H1 (cell line): Measurements from ENCODE around the gene DERL2. TPM values are rescaled to one million over a fixed set of nuclear protein-coding genes. Genes with fewer than 3 reads are reported as not detected.

ENCODE experiments used
- CTCF ChIA-PET: fragments of 300-600 bp; sonication (Branson Sonifier 250); formaldehyde crosslinking; loops from one replicate; lab custom pipeline; 2021; ENCODE audit not compliant: partially characterized antibody; lab: Charles Lee
- POLR2A ChIA-PET: fragments of 300-600 bp; sonication (Branson Sonifier 250); formaldehyde crosslinking; loops from one replicate; lab custom pipeline; 2021; ENCODE audit warnings: inconsistent platforms; ENCODE audit not compliant: partially characterized antibody; lab: Charles Lee
- DNase-seq, 2 experiments: peaks; one replicate each; pipeline versions ENCODE4 v3.0.0 to v3.0.0-alpha.2; 2010 to 2022; ENCODE audit warnings: low spot score in 2 of 2, low read depth in 1 of 2, mixed read lengths in 1 of 2
- FAIRE-seq: peaks from 2 replicates; lab custom pipeline; 2011; peaks lifted over from hg19 to GRCh38; lab: Jason Lieb, UNC
- H2AFZ ChIP-seq: 2 replicates; pipeline ENCODE4 v1.8.1; 2012; ENCODE audit warnings: low read length, inconsistent platforms
- H2AK5ac ChIP-seq: 2 replicates; pipeline ENCODE4 v1.6.1; 2013; ENCODE audit warnings: low read depth, low read length
- H2BK120ac ChIP-seq: replicated peaks from 2 replicates; pipeline ENCODE3; 2013; ENCODE audit warnings: low read depth, low read length, inconsistent platforms
- H2BK12ac ChIP-seq: 2 replicates; pipeline ENCODE4 v1.6.1; 2013; ENCODE audit warnings: low read depth, low read length
- H2BK15ac ChIP-seq: 2 replicates; pipeline ENCODE4 v1.6.1; 2013; ENCODE audit warnings: low read length
- H2BK20ac ChIP-seq: 2 replicates; pipeline ENCODE4 v1.6.1; 2013; ENCODE audit warnings: low read length
- H2BK5ac ChIP-seq: 2 replicates; pipeline ENCODE4 v1.6.1; 2013; ENCODE audit warnings: low read depth, low read length
- H3K14ac ChIP-seq: 2 replicates; pipeline ENCODE4 v1.6.1; 2013; ENCODE audit warnings: inconsistent platforms; ENCODE audit not compliant: insufficient read length
- H3K18ac ChIP-seq: 2 replicates; pipeline ENCODE4 v1.6.1; 2013; ENCODE audit warnings: low read length; ENCODE audit errors: extremely low read depth
- H3K23ac ChIP-seq: 2 replicates; pipeline ENCODE4 v1.6.1; 2013; ENCODE audit warnings: inconsistent platforms; ENCODE audit not compliant: insufficient read length
- H3K23me2 ChIP-seq: 2 replicates; pipeline ENCODE4 v1.6.1; 2013; ENCODE audit warnings: low read depth, low read length
- H3K27ac ChIP-seq: 2 replicates; pipeline ENCODE4 v1.6.1; 2011; ENCODE audit warnings: low read depth, low read length, inconsistent platforms
- H3K27me3 ChIP-seq, 4 experiments: replicated peaks in 1 of 4; 1 replicate in 1 of 4; 2 replicates in 3 of 4; pipeline versions ENCODE4 v1.6.1 to v1.8.1; 2011 to 2013; ENCODE audit warnings: low read length in 3 of 4, mild to moderate bottlenecking in 3 of 4, inconsistent platforms in 2 of 4, mixed read lengths in 2 of 4, moderate library complexity in 1 of 4; ENCODE audit not compliant: control insufficient read depth in 3 of 4, insufficient read depth in 3 of 4; ENCODE audit errors: extremely low read depth in 1 of 4
- H3K36me3 ChIP-seq, 4 experiments: 2 replicates each; pipeline versions ENCODE4 v1.6.1 to v1.8.1; 2011 to 2013; ENCODE audit warnings: mild to moderate bottlenecking in 4 of 4, low read length in 3 of 4, moderate library complexity in 2 of 4, control low read depth in 1 of 4, inconsistent platforms in 1 of 4; ENCODE audit not compliant: insufficient read depth in 4 of 4, control insufficient read depth in 2 of 4
- H3K4ac ChIP-seq: replicated peaks from 2 replicates; pipeline ENCODE3; 2013; ENCODE audit warnings: low read length, low read depth, mixed read lengths, inconsistent platforms; ENCODE audit not compliant: insufficient read length
- H3K4me1 ChIP-seq, 4 experiments: replicated peaks in 1 of 4; 1 replicate in 1 of 4; 2 replicates in 3 of 4; pipeline versions ENCODE4 v1.6.1 to v1.8.1; 2011 to 2013; ENCODE audit warnings: low read length in 3 of 4, inconsistent platforms in 2 of 4, mixed read lengths in 1 of 4; ENCODE audit not compliant: insufficient read depth in 4 of 4, control insufficient read depth in 3 of 4
- H3K4me2 ChIP-seq, 2 experiments: 2 replicates each; pipeline versions ENCODE4 v1.6.1 to v1.8.1; 2011 to 2013; ENCODE audit warnings: low read depth in 2 of 2, low read length in 2 of 2, control low read depth in 1 of 2, inconsistent platforms in 1 of 2, mild to moderate bottlenecking in 1 of 2; ENCODE audit not compliant: insufficient read depth in 1 of 2
- H3K4me3 ChIP-seq, 4 experiments: fragments of 200-600, 300-600 bp in 1 of 4; sonication (generic), shearing (Covaris generic), sonication (Bioruptor Twin) in 1 of 4; 2 replicates each; pipeline versions ENCODE4 v1.5.1 to v1.8.1; 2011 to 2016; ENCODE audit warnings: low read length in 4 of 4, low read depth in 3 of 4, control low read depth in 2 of 4, inconsistent platforms in 2 of 4, mild to moderate bottlenecking in 2 of 4, mixed read lengths in 1 of 4, moderate library complexity in 1 of 4; ENCODE audit not compliant: insufficient read depth in 2 of 4; ENCODE audit errors: extremely low read depth in 1 of 4
- H3K56ac ChIP-seq: replicated peaks from 2 replicates; pipeline ENCODE3; 2013; ENCODE audit warnings: low read depth, mild to moderate bottlenecking, mixed read lengths, low read length, inconsistent platforms; ENCODE audit not compliant: insufficient read length
- H3K79me1 ChIP-seq: 2 replicates; pipeline ENCODE4 v1.6.1; 2013; ENCODE audit warnings: low read depth, low read length, control low read depth
- H3K79me2 ChIP-seq, 2 experiments: 2 replicates each; pipeline versions ENCODE4 v1.6.1 to v1.8.1; 2012 to 2013; ENCODE audit warnings: low read length in 2 of 2, mild to moderate bottlenecking in 2 of 2, inconsistent platforms in 1 of 2; ENCODE audit not compliant: insufficient read depth in 2 of 2, control insufficient read depth in 1 of 2
- H3K9ac ChIP-seq, 4 experiments: replicated peaks in 1 of 4; 1 replicate in 1 of 4; 2 replicates in 3 of 4; pipeline versions ENCODE4 v1.6.1 to v1.8.1; 2011 to 2013; ENCODE audit warnings: low read depth in 3 of 4, low read length in 3 of 4, control low read depth in 2 of 4, mild to moderate bottlenecking in 2 of 4, moderate library complexity in 2 of 4, inconsistent platforms in 1 of 4; ENCODE audit errors: extremely low read depth in 1 of 4
- H3K9me3 ChIP-seq, 2 experiments: 2 replicates each; pipeline versions ENCODE4 v1.6.1 to v1.8.1; 2012 to 2013; ENCODE audit warnings: mild to moderate bottlenecking in 2 of 2, moderate library complexity in 2 of 2, control low read depth in 1 of 2, inconsistent platforms in 1 of 2, low read depth in 1 of 2, low read length in 1 of 2, mixed read lengths in 1 of 2; ENCODE audit not compliant: insufficient read depth in 2 of 2
- H4K20me1 ChIP-seq, 2 experiments: replicated peaks in 1 of 2; 2 replicates each; pipeline versions ENCODE3 to v1.8.1; 2011 to 2013; ENCODE audit warnings: inconsistent platforms in 2 of 2, low read length in 2 of 2, mild to moderate bottlenecking in 1 of 2; ENCODE audit not compliant: insufficient read depth in 2 of 2, control insufficient read depth in 1 of 2
- H4K5ac ChIP-seq: 2 replicates; pipeline ENCODE4 v1.6.1; 2013; ENCODE audit warnings: low read length, low read depth, mixed read lengths, inconsistent platforms; ENCODE audit not compliant: insufficient read length
- H4K8ac ChIP-seq: 2 replicates; pipeline ENCODE4 v1.8.0; 2013; ENCODE audit warnings: mild to moderate bottlenecking, moderate library complexity, low read length, inconsistent platforms; ENCODE audit not compliant: insufficient read depth; ENCODE audit errors: extremely low read depth
- H4K91ac ChIP-seq: replicated peaks from 2 replicates; pipeline ENCODE3; 2013; ENCODE audit warnings: low read length, mixed read lengths, inconsistent platforms; ENCODE audit not compliant: insufficient read length
- EZH2 ChIP-seq: fragments of 200-600 bp; sonication (generic); IDR thresholded peaks from 2 replicates; pipeline ENCODE4 v1.7.1; 2012; ENCODE audit warnings: low read depth, mild to moderate bottlenecking, moderate library complexity, low read length, inconsistent platforms; ENCODE audit not compliant: severe bottlenecking
- GABPA ChIP-seq: IDR thresholded peaks from 2 replicates; pipeline ENCODE4 v1.6.1; 2011; ENCODE audit warnings: mild to moderate bottlenecking, low read length, moderate library complexity, borderline replicate concordance; ENCODE audit not compliant: insufficient read depth
- GTF2F1 ChIP-seq: IDR thresholded peaks from 2 replicates; pipeline ENCODE4 v1.6.1; 2012; ENCODE audit warnings: low read depth, low read length, improper control_type of control experiment, borderline replicate concordance
- MAFK ChIP-seq: IDR thresholded peaks from 2 replicates; pipeline ENCODE4 v1.6.1; 2012; ENCODE audit warnings: low read depth, mild to moderate bottlenecking, improper control_type of control experiment, low read length
- NRF1 ChIP-seq: IDR thresholded peaks from 2 replicates; pipeline ENCODE4 v1.6.1; 2011; ENCODE audit warnings: mild to moderate bottlenecking, low read depth, low read length, improper control_type of control experiment
- POLR2AphosphoS5 ChIP-seq: IDR thresholded peaks from 2 replicates; pipeline ENCODE4 v1.6.1; 2011; ENCODE audit warnings: low read depth, low read length
- RAD21 ChIP-seq, 2 experiments: IDR thresholded peaks in 1 of 2; conservative IDR thresholded peaks in 1 of 2; 2 replicates each; pipeline ENCODE4 v1.6.1; 2011; ENCODE audit warnings: low read depth in 2 of 2, low read length in 2 of 2, improper control_type of control experiment in 1 of 2, inconsistent platforms in 1 of 2, mild to moderate bottlenecking in 1 of 2, moderate library complexity in 1 of 2
- RXRA ChIP-seq: IDR thresholded peaks from 2 replicates; pipeline ENCODE4 v1.6.1; 2011; ENCODE audit warnings: low read depth, mild to moderate bottlenecking, low read length, moderate library complexity; ENCODE audit not compliant: insufficient read depth
- WGBS, 2 experiments: shearing (Covaris generic) in 1 of 2; methylation state at CpG; one replicate each; pipeline versions ENCODE4 v1.1.6 to v1.1.7; 2013 to 2015; ENCODE audit warnings: low lambda C conversion rate in 2 of 2, mixed read lengths in 2 of 2, inconsistent platforms in 1 of 2, low coverage in 1 of 2, missing lambda C conversion rate in 1 of 2; ENCODE audit not compliant: insufficient replicate concordance in 2 of 2, insufficient coverage in 1 of 2, insufficient read length in 1 of 2; ENCODE audit errors: extremely low coverage in 1 of 2, missing lambda C conversion rate in 1 of 2; 5-methylcytosine and 5-hydroxymethylcytosine counted together
- polyA plus RNA-seq, 7 experiments: library from polyadenylated mRNA; depleted of rRNA in 3 of 7; stranded (reverse) in 5 of 7; unstranded in 2 of 7; fragments of >200 nt in 5 of 7; fragments of 200-250 nt in 2 of 7; gene quantifications; 1 replicate in 5 of 7; 2 replicates in 1 of 7; 4 replicates in 1 of 7; pipeline versions ENCODE4 v1.2.1 to v1.2.3, GENCODE V29; 2011 to 2013; ENCODE audit warnings: missing spikeins in 2 of 7, mixed read lengths in 2 of 7
- total RNA-seq: library from RNA; stranded (reverse); fragmentation: NEBNext Ultra II Directional; extraction: Animal tissue kit (Norgen Biotek cat#: 25700); gene quantifications from 2 replicates; pipeline ENCODE4 v1.2.1, GENCODE V29; 2021
- TF ChIP-seq, protein P1 (sequence below): IDR thresholded peaks from 2 replicates; pipeline ENCODE4 v1.6.1; 2012; ENCODE audit warnings: low read length, inconsistent platforms

The DERL2 gene
- total and polyA plus RNA-seq, 2 of the 8 experiments (the other 6 are each of a cell fraction or from before 2014, with no cell fraction given): 55.3 to 58.4 TPM

DNA sequence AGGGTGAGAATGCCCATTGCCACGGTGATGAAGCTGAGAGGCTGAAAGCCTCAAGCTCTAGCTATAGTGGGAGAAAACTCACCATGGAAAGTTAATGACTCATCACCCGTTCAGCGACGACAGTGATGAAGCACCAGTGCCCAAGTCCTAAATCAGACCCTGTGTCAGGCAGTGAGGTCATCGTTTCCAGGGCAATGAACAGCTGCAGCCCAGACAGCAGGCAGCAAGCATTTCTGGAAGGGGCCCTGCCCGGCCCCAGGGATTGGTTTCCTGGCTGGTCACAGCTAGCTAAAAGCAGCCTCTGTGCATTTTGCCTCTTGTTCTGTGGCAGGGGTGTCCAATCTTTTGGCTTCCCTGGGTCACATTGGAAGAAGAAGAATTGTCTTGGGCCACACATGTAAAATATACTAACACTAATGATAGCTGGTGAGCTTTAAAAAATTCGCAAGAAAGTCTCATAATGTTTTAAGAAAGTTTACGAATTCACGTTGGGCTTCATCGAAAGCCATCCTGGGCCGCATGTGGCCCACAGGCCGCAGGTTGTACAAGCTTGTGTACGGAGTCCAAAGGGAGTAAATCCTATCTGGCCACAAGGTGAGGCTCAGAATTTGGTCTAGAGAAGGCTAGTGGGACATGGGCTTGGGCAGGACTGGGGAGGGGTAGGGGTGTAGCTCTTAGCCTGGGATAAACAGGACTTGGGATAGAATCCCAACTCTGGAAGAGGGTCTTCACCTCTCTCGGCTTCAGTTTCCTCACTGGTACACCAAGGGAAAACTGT, 41.0 kb upstream of the DERL2 start:
- no peak overlapping the region for H2BK5ac ChIP-seq
- FAIRE-seq (no peak), DNase-seq (no peak)
- no peak overlapping the region for H3K23ac ChIP-seq
- no peak overlapping the region for H2BK120ac ChIP-seq
- H3K18ac ChIP-seq: no peak overlapping the region
- no peaks in the 10 kb centered on the region for H4K20me1 ChIP-seq
- H3K9ac ChIP-seq: no peak overlapping the region
- no peaks in the 10 kb centered on the region for H3K36me3 ChIP-seq
- no peak overlapping the region for H4K91ac ChIP-seq
- no peak overlapping the region for H3K56ac ChIP-seq
- ChIA-PET POLR2A (interaction anchor here (1.3 to 1.7 kb wide), 3 partner anchors 14 to 41 kb away, joined by 3 to 5 read pairs (median 3); partner anchors contain the start of genes DERL2 and MIS12), CTCF (interaction anchor here (0.8 to 1.4 kb wide), 4 partner anchors 11 to 178 kb away, joined by 3 read pairs; no protein-coding TSS in a partner anchor)
- H3K4ac ChIP-seq: no peak overlapping the region
- H3K79me2 ChIP-seq: no peaks in the 10 kb centered on the region
- H3K27ac ChIP-seq: no peak overlapping the region
- no peak overlapping the region for H4K8ac ChIP-seq
- no peaks in the 10 kb centered on the region; the same call in 1 of the 2 replicates for H3K23me2 ChIP-seq
- H2BK12ac ChIP-seq: no peak overlapping the region
- 96% methylated on average over 14 of the region's 14 CpGs; no CpG with 5 or more reads in 1 of the 2 experiments for WGBS, 2 experiments
- H2AK5ac ChIP-seq: no peak overlapping the region
- no peaks in the 10 kb centered on the region for H3K27me3 ChIP-seq
- H2BK20ac ChIP-seq: no peak overlapping the region
- no peak overlapping the region for H2BK15ac ChIP-seq
- H3K4me2 ChIP-seq: no peak overlapping the region
- H3K9me3 ChIP-seq: no peaks in the 10 kb centered on the region
- H3K4me1 ChIP-seq: no peaks in the 10 kb centered on the region; a peak in 2 of 7 replicates
- H4K5ac ChIP-seq: no peak overlapping the region
- no peak overlapping the region for H3K4me3 ChIP-seq
- H2AFZ ChIP-seq: no peak overlapping the region
- no peak overlapping the region for H3K14ac ChIP-seq
- no peaks in the 10 kb centered on the region for H3K79me1 ChIP-seq
- TF ChIP-seq POLR2AphosphoS5 (no peak), GTF2F1 (no peak), RXRA (no peak), GABPA (no peak), NRF1 (no peak), EZH2 (no peak), MAFK (no peak), RAD21 (IDR thresholded peaks at IDR 0.05 in 1 of 2, conservative IDR thresholded peaks at IDR 0.05 in 1 of 2; ENCODE audit: low read depth in 2 of 2, low read length in 2 of 2) (no peak)
- TF ChIP-seq, protein P1, sequence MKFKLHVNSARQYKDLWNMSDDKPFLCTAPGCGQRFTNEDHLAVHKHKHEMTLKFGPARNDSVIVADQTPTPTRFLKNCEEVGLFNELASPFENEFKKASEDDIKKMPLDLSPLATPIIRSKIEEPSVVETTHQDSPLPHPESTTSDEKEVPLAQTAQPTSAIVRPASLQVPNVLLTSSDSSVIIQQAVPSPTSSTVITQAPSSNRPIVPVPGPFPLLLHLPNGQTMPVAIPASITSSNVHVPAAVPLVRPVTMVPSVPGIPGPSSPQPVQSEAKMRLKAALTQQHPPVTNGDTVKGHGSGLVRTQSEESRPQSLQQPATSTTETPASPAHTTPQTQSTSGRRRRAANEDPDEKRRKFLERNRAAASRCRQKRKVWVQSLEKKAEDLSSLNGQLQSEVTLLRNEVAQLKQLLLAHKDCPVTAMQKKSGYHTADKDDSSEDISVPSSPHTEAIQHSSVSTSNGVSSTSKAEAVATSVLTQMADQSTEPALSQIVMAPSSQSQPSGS: no peak
